HG02981 (cell line): Measurements from ENCODE around the gene ABCC5.
A peak's percentile ranks its signal among the peaks of the same experiment; 100 is the strongest.
"Not testable (repeated sequence)": the region's sequence is repeated elsewhere in the genome, so short reads cannot be mapped to it uniquely, and the experiment has no call there.

Experiments
- ATAC-seq: cut with Tn5 transposase; IDR thresholded peaks from one replicate; pipeline ENCODE4 v1.9.1; 2021; ENCODE audit warnings: mild to moderate bottlenecking, moderate library complexity; ENCODE audit not compliant: unreplicated experiment

Gene ABCC5

DNA sequence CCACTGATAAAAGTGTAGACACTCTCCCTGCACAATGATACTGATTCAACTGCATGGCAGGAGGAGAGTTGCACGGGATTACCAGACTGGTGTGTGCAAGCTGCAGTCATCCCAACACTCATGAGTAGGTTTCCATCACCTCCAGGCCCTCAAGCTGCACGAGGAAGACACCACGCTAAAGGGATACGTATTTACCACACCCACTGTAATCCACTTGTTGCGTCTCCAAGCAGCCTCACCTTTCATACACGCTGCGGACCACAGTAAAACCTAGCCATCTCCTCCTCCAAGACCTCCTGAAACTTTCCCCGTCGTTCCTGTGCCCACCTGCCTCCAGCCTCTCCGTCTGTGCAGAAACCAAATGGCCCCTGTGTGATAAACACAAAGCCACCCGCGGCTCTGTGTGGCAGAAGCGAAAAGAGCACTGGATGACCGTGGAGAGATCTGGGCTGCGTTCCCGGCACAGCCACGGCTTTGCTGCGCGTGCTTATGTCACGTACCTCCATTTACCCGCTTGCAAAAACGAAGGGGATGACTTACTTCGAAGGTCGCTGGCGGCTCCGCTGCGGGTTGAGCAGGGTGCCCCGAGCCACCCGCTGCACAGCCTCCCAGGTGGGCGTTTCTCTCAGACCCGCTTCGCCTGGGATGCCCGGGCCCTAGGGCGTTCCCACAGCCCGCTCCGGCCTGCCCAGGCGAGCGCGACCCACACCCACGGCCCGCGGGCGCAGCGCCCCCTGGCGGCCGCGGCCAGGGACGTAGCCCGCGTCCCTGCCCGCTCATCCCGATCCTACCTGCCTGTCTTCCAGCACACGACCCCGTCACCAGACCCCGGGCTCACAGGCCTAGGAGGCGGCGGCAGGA is 643 bp downstream of the ABCC5 start:
- ATAC-seq, result peak; percentile 66

GRCh38 chr3:184016169-184016570 is 1.5 kb downstream of the ABCC5 start:
- ATAC-seq, result no peak

DNA sequence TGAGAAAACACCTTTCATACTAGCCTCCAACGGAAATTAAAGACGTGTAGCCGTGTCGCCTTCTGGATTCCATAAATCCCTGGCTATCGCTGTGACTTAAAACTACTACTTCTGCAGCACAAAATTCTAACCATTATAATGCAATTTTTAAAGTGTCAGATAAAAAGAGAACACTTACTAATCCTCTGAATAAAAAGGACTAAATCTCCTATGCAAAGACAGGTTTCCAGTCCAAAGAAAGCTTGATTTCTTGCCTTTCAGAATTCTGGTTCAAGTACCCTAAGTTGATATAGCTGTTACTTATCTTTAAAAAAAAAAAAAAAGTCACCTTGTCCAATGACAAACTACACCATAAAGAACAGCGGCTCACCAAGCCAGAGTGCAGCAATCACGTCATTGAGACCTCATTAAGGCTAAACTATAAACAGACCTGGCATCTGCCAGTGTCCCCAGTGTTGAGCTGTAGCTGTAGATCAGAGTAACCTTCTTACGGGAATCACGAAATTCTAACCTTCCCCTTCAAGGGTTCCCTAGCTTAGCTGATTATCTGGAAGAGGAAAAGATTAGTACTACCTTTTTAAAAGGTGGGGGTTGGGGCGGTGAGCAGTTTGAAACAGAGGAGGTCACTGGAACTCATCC is 2.2 kb downstream of the ABCC5 start:
- ATAC-seq, result no peak

DNA sequence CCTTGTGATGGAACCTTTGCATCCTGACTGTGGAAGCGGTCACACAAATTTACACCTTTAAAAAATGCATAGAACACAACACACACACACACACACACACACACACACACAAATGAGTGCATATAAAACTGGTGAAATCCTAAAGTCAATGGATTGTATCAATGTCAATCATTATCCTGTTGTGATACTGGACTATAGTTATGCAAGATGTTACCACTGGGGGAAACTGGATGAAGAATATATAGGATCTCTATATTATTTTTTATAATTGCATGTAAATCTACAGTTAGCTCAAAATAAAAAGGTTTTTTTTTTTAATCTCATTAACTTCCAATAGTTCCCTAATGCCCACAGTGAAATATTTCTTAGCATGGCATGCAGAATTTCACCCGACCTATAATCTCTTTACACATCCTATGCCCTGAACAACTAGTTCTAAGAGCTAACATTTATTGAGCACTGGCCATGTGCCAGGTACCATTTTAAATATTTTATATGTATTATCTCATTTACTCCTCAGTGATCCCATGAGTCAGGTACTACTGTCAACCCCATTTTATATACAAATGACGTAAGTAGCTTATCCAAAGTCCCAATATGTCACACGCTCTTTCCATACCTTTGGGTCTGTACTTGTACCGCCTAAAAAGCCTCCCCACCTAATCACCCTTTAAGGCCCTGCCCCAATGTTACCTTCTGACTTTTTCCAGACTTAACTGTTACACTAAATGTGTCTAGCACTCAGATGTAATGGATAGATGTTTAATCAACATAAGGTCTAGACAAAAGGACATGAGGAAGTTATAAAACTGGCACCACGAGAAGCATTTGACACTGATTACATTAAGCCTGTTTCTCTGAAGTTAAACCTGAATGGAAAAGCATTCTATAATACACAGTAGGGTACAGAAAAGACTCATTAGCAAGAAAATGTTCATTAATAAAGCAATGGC is 5.5 kb downstream of the ABCC5 start:
- no peak for ATAC-seq

DNA sequence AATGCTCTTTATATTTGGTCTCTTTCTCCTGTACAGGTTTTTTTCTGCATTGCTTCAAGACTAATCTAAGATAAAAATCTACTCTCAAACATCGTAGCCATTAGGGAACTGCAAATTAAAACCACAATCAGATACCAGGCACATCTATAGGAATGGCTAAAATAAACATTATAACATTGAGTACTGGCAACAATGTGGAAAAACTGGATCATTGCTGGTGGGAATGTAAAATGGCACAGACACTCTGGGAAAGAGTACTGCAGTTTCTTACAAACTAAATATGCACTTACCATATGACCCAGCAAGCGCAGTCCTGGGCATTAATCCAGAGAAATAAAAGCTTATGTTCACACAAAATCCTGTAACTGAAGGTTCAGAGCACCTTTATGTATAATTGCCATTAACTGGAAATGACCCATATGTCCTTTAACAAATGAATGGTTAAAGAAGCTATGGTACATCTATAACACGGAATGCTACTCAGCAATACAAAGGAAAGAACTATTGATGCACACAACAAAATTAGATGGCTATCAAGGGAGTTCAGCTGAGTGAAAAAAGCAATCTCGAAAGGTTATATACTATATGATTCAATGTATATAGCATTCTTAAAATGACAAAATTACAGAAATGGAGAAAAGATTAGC is 6.3 kb downstream of the ABCC5 start:
- ATAC-seq, result no peak

DNA sequence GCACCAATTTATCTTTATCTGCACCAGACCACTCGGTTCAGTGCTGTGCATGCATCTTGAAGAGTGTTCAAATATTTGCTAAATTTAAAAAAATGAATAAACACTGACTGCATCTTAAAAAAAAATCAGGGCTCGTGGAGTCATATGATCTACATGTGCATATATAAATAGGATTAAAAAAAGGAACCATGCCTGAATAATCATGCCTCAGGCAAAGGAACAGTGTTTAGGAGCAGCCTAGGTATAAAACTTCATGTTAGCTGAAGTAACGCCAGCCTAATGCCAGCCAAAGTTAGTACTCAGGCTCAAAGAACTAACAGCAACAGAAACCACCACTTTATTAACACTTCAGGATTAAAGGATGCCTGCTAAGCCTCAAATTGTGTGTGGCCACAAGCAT is 9.5 kb downstream of the ABCC5 start:
- ATAC-seq, result no peak

- not testable (repeated sequence) for ATAC-seq
Observed at GRCh38 chr3:184007143-184007813, 10.4 kb downstream of the ABCC5 start.

GRCh38 chr3:184005941-184006507 is 11.7 kb downstream of the ABCC5 start:
- ATAC-seq, result peak; percentile 86

GRCh38 chr3:184004476-184004875 is 13.2 kb downstream of the ABCC5 start:
- ATAC-seq, result no peak

DNA sequence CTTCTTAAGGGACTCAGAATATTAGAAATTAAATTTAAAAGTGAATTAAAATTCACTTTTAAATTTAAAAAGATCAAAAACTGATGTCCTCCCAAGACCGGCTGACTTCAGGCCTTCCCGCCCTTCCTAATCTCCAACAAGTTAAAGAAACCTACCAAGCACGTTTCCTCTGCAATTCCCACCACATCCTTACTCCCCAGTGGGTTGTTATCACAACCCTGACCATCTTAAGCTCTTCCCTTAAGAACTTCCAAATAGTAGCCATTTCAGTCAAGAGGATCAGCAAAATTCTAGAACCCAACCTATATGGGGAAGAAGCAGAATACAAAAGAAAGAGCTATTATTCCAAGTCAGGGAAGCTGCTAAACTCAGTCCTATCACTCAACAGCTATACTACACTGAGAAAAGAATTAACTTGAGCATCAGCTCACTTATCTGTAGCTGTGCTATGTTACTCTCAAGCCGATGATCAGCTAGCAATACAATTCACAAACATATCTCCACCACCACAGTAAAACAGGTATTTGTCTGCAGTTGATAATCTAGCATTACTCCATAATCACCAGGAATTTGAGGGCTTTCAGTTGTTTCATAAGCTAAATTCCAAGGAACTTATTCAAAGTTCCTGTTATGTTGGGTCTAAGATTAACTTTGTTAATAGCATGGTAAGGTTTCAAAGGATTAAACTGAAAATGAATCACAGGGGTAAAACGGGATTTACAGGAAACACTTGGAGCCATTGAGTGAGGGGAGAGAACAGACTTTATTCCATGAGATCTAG is 14.3 kb downstream of the ABCC5 start:
- ATAC-seq, result no peak

DNA sequence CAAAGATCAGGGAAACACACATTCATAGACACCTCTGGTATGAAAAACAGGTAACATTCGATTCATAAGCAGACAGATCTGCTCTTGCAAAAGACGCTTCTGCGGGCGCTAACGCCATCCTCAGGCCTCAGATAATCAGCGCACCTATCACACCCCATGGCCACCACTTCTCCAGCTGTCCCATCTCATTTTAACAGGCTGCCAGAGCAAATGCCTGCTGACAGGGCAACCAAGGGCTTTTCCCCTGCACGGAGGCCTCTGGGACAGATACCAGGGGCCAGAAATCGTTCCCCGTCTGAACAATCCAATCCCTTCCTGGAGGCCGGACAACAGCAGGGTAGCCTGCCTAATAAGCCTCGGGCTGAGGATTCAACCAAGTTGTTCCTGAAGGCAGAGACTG is 15.2 kb downstream of the ABCC5 start:
- ATAC-seq, result no peak

GRCh38 chr3:184001761-184002160 is 15.9 kb downstream of the ABCC5 start:
- no peak for ATAC-seq

- ATAC-seq, result no peak
Observed at GRCh38 chr3:183991403-183991802, 26.3 kb downstream of the ABCC5 start.

- ATAC-seq, result no peak
Observed at GRCh38 chr3:183988216-183988790, 29.4 kb downstream of the ABCC5 start.

GRCh38 chr3:183987000-183987600 is 30.6 kb downstream of the ABCC5 start:
- ATAC-seq, result no peak

DNA sequence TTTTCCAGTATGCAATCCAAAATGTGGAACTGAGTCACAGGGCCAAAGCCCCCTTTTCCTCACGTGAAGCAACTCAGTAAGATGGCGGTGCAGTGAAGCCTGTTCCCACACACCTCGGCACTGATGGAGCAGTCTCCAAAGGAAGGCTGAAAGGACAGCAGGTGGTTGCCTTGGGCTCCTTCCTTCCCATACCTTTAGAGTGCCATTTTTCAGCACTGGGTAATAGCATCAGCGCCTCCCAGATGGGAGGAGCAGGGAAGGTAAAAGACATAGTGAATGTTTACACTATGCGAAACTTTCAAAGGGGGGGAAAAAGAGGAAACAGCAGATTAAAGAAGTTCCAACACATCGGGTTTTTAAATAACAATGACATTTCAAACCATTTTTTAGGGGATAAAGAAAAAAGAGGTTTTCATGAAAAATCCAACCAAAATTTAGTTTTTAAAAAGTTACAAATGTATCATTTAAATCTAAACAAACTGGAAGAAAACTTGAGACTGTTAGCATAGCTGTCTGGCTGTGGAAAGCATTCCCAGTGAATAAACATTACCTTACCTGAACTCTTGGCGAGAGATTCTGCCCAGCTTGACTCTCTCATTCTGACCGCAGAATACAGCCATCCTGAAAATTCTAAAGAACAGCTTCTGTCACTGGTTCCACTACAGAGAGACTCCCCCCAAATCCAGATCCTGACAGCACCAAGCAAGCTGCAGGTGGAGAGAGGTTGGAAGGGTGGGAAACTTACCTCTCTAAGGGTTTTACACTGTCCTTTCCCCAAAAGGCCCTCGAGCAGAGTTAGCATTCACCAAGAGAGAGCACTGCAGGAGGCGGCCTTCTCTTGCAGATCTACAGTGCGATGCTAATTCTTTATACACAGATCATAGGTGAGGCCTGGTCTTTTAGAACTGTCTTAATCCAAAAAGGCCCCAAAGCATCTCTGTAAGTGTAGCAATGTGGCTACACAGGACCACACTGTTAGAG is 32.6 kb downstream of the ABCC5 start:
- ATAC-seq, result no peak

DNA sequence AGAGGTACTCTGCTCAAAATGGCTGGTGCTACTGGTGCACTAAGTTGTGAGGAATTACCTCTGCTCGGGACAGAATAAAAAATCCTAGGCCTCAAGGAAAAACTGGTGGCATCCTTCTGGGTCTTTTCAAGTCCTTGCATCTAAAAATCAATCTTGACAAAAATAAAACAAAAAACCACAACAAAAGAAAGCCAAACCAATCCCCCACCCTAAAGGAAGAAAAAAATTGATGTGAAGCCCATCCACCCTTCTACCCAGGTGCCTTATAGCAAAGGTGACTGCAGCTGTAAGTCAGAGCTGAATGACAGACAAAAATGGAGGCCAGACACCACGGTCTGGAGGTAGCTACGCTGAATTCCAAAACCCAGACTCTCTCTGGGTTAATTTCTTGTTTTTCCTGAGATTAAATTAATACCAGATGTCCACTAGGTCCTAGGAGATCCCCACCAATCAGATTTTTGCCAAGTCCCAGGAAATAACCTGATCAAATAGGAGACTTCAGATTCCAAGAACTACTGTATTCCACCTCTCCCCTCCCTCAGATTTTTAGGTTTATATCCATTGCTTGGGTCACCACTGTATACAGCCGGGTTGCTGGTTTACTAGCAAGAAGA is 33.5 kb downstream of the ABCC5 start:
- ATAC-seq, result no peak
